Neuronal stem cell (in vitro differentiated cells): Measurements from ENCODE around the gene DNAJC24.

Experiments used
- DNase-seq: peaks from one replicate; pipeline ENCODE4 v3.0.0-alpha.2; 2013; ENCODE audit warnings: low spot score
- H2AFZ ChIP-seq: one replicate; pipeline ENCODE4 v1.6.1; 2013; ENCODE audit warnings: mild to moderate bottlenecking, low read length, inconsistent platforms
- H2AK5ac ChIP-seq: 2 replicates; pipeline ENCODE4 v1.6.1; 2013; ENCODE audit warnings: low read depth, mild to moderate bottlenecking, inconsistent platforms, low read length, moderate library complexity, mixed read lengths
- H2BK120ac ChIP-seq: 2 replicates; pipeline ENCODE4 v1.6.1; 2013; ENCODE audit warnings: low read depth, mild to moderate bottlenecking, inconsistent platforms, low read length, moderate library complexity, mixed read lengths
- H2BK12ac ChIP-seq: one replicate; pipeline ENCODE4 v1.6.1; 2013; ENCODE audit warnings: low read length, inconsistent platforms
- H2BK15ac ChIP-seq: 2 replicates; pipeline ENCODE4 v1.6.1; 2013; ENCODE audit warnings: mild to moderate bottlenecking, low read length, inconsistent platforms, mixed read lengths
- H2BK5ac ChIP-seq: one replicate; pipeline ENCODE4 v1.6.1; 2013; ENCODE audit warnings: inconsistent platforms, mild to moderate bottlenecking, low read length, moderate library complexity
- H3K14ac ChIP-seq: one replicate; pipeline ENCODE4 v1.6.1; 2013; ENCODE audit warnings: low read length, inconsistent platforms
- H3K18ac ChIP-seq: 2 replicates; pipeline ENCODE4 v1.6.1; 2013; ENCODE audit warnings: low read length, inconsistent platforms
- H3K23ac ChIP-seq: 2 replicates; pipeline ENCODE4 v1.6.1; 2013; ENCODE audit warnings: low read depth, mild to moderate bottlenecking, mixed read lengths, low read length, inconsistent platforms; ENCODE audit not compliant: poor library complexity
- H3K27ac ChIP-seq: replicated peaks from 3 replicates; pipeline ENCODE4 v1.5.1; 2013; ENCODE audit warnings: low read length, inconsistent platforms
- H3K27me3 ChIP-seq, 3 experiments: 2 replicates each; pipeline ENCODE4 v1.6.1; 2013; ENCODE audit warnings: low read length in 3 of 3, mild to moderate bottlenecking in 2 of 3, inconsistent platforms in 1 of 3, low read depth in 1 of 3, mixed read lengths in 1 of 3, moderate library complexity in 1 of 3; ENCODE audit not compliant: control insufficient read depth in 3 of 3, insufficient read depth in 3 of 3
- H3K36me3 ChIP-seq, 2 donors: replicated peaks in 1 of 2; 2 replicates each; pipeline ENCODE4 v1.6.1; 2013; ENCODE audit warnings: low read length in 2 of 2; ENCODE audit not compliant: control insufficient read depth in 2 of 2, insufficient read depth in 2 of 2
- H3K4ac ChIP-seq: 2 replicates; pipeline ENCODE4 v1.6.1; 2013; ENCODE audit warnings: inconsistent platforms, mild to moderate bottlenecking, low read length, moderate library complexity
- H3K4me1 ChIP-seq, 2 donors: 1 replicate in 1 of 2; 2 replicates in 1 of 2; pipeline ENCODE4 v1.6.1; 2013; ENCODE audit warnings: low read length in 2 of 2, low read depth in 1 of 2; ENCODE audit not compliant: control insufficient read depth in 2 of 2, insufficient read depth in 1 of 2
- H3K4me2 ChIP-seq: one replicate; pipeline ENCODE4 v1.6.1; 2013; ENCODE audit warnings: mild to moderate bottlenecking, low read length, inconsistent platforms; ENCODE audit not compliant: insufficient read depth, poor library complexity, severe bottlenecking
- H3K4me3 ChIP-seq, 2 donors: 2 replicates each; pipeline ENCODE4 v1.5.1; 2013; ENCODE audit warnings: low read length in 2 of 2, mild to moderate bottlenecking in 2 of 2, inconsistent platforms in 1 of 2, moderate library complexity in 1 of 2
- H3K79me1 ChIP-seq: one replicate; pipeline ENCODE4 v1.6.1; 2013; ENCODE audit warnings: low read depth, mild to moderate bottlenecking, inconsistent platforms, low read length, moderate library complexity
- H3K9ac ChIP-seq: one replicate; pipeline ENCODE4 v1.6.1; 2013; ENCODE audit warnings: mild to moderate bottlenecking, low read depth, low read length, inconsistent platforms; ENCODE audit not compliant: poor library complexity
- H3K9me3 ChIP-seq, 2 donors: replicated peaks in 1 of 2; 2 replicates each; pipeline versions ENCODE3 to v1.6.1; 2013; ENCODE audit warnings: low read length in 2 of 2, mild to moderate bottlenecking in 2 of 2, inconsistent platforms in 1 of 2, low read depth in 1 of 2, mixed read lengths in 1 of 2, moderate library complexity in 1 of 2; ENCODE audit not compliant: control insufficient read depth in 2 of 2, insufficient read depth in 1 of 2
- H4K8ac ChIP-seq: one replicate; pipeline ENCODE4 v1.6.1; 2013; ENCODE audit warnings: low read depth, mild to moderate bottlenecking, inconsistent platforms, low read length, moderate library complexity
- H4K91ac ChIP-seq: one replicate; pipeline ENCODE4 v1.6.1; 2013; ENCODE audit warnings: low read length, low read depth, mild to moderate bottlenecking, inconsistent platforms; ENCODE audit not compliant: poor library complexity
- WGBS, 2 donors: extraction: QIAGEN DNeasy Blood & Tissue Kit; methylation state at CpG; one replicate each; pipeline ENCODE4 v1.1.7; 2013; ENCODE audit warnings: missing lambda C conversion rate in 2 of 2, mixed read lengths in 1 of 2; ENCODE audit not compliant: insufficient read length in 2 of 2, insufficient replicate concordance in 1 of 2; ENCODE audit errors: extremely low coverage in 2 of 2; 5-methylcytosine and 5-hydroxymethylcytosine counted together

Gene DNAJC24

GRCh38 chr11:31412946-31413345 is 43.3 kb downstream of the DNAJC24 start:
- H2AFZ ChIP-seq: no peak overlapping the region
- no peak overlapping the region for H3K18ac ChIP-seq
- no CpG with 5 or more reads among the region's 2 CpGs for WGBS, 2 donors
- no peak overlapping the region for H4K8ac ChIP-seq
- no peak overlapping the region for H3K27ac ChIP-seq
- DNase-seq: no peak
- no peak overlapping the region for H3K14ac ChIP-seq
- no peak overlapping the region for H2BK120ac ChIP-seq
- no peak overlapping the region for H2BK15ac ChIP-seq
- no peak overlapping the region for H3K4me2 ChIP-seq
- H2BK5ac ChIP-seq: no peak overlapping the region
- peaks cover 2 to 11% of the 10 kb centered on the region in 2 donors for H3K4me1 ChIP-seq
- no peak overlapping the region for H3K4me3 ChIP-seq
- no peak overlapping the region for H2AK5ac ChIP-seq
- no peaks in the 10 kb centered on the region for H3K27me3 ChIP-seq
- no peak overlapping the region for H4K91ac ChIP-seq
- H3K36me3 ChIP-seq: peaks cover 2 to 13% of the 10 kb centered on the region in 2 donors
- H3K9ac ChIP-seq: no peak overlapping the region
- H3K79me1 ChIP-seq: no peaks in the 10 kb centered on the region
- no peak overlapping the region for H2BK12ac ChIP-seq
- H3K9me3 ChIP-seq: peaks cover 4 to 10% of the 10 kb centered on the region in 2 donors
- H3K23ac ChIP-seq: no peak overlapping the region
- no peak overlapping the region for H3K4ac ChIP-seq

GRCh38 chr11:31414338-31414737 is 44.7 kb downstream of the DNAJC24 start:
- Histone ChIP-seq H3K79me1 (no peaks in the 10 kb centered on the region), H3K27me3 (no peaks in the 10 kb centered on the region), H2AFZ (no peak overlapping the region), H4K8ac (no peak overlapping the region), H2AK5ac (no peak overlapping the region), H3K27ac (no peak overlapping the region), H3K4ac (no peak overlapping the region), H3K14ac (no peak overlapping the region), H2BK120ac (no peak overlapping the region), H2BK12ac (no peak overlapping the region), H3K18ac (no peak overlapping the region), H3K4me3 (no peak overlapping the region), H3K4me1 (peaks cover 2 to 13% of the 10 kb centered on the region in 2 donors), H4K91ac (no peak overlapping the region), H2BK5ac (no peak overlapping the region), H3K36me3 (peaks cover 2 to 13% of the 10 kb centered on the region in 2 donors), H3K9me3 (peaks cover 4 to 10% of the 10 kb centered on the region in 2 donors), H3K9ac (no peak overlapping the region), H3K23ac (no peak overlapping the region), H2BK15ac (no peak overlapping the region), H3K4me2 (no peak overlapping the region)
- 100% methylated on average over 1 of the region's 3 CpGs; no CpG with 5 or more reads in 1 of the 2 donors for WGBS, 2 donors
- no peak for DNase-seq

GRCh38 chr11:31415435-31415834 is 45.8 kb downstream of the DNAJC24 start:
- Histone ChIP-seq H2AFZ (no peak overlapping the region), H2AK5ac (no peak overlapping the region), H3K4me3 (no peak overlapping the region), H3K23ac (no peak overlapping the region), H3K36me3 (peaks cover 2 to 13% of the 10 kb centered on the region in 2 donors), H3K27me3 (no peaks in the 10 kb centered on the region), H4K91ac (no peak overlapping the region), H2BK15ac (no peak overlapping the region), H3K79me1 (no peaks in the 10 kb centered on the region), H3K18ac (peak overlapping the region; percentile 48), H4K8ac (no peak overlapping the region), H3K27ac (no peak overlapping the region), H2BK5ac (no peak overlapping the region), H2BK120ac (no peak overlapping the region), H3K14ac (peak overlapping the region; percentile 47), H3K4ac (no peak overlapping the region), H3K9me3 (peaks cover 4 to 8% of the 10 kb centered on the region in 2 donors), H2BK12ac (no peak overlapping the region), H3K4me1 (peaks cover 2 to 18% of the 10 kb centered on the region in 2 donors), H3K9ac (no peak overlapping the region), H3K4me2 (no peak overlapping the region)
- WGBS, 2 donors: no CpG with 5 or more reads among the region's 4 CpGs
- no peak for DNase-seq

DNA sequence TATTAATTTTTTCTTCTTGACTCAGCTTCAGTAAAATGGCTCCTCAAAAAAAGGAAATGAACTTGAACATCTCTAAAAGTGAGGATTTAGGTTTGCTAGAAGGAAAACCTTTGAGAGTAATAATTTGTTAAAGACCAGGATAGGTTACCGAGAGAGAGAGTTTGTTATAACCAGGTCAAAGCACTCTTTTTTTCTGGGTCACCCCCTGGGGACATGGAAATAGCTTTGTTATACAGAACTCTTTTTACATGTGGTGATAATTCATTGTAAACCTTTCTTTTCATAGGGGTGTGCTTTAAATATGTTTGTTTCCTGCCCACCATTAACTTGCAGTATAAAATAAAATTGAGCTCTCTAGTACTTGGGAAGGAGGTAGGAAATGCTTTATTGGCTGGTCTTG is 47.7 kb downstream of the DNAJC24 start:
- no peak overlapping the region for H2BK15ac ChIP-seq
- no peak overlapping the region for H2AFZ ChIP-seq
- no peak overlapping the region for H4K8ac ChIP-seq
- peaks cover 0 to 13% of the 10 kb centered on the region in 2 donors for H3K36me3 ChIP-seq
- H3K4ac ChIP-seq: no peak overlapping the region
- no peaks in the 10 kb centered on the region for H3K27me3 ChIP-seq
- H3K23ac ChIP-seq: no peak overlapping the region
- H3K79me1 ChIP-seq: no peaks in the 10 kb centered on the region
- H3K18ac ChIP-seq: no peak overlapping the region
- no peak overlapping the region for H2BK120ac ChIP-seq
- WGBS, 2 donors: no CpG with 5 or more reads among the region's 1 CpG
- H3K9ac ChIP-seq: no peak overlapping the region
- H3K4me1 ChIP-seq: peaks cover 14 to 22% of the 10 kb centered on the region in 2 donors
- H3K9me3 ChIP-seq: no peaks in the 10 kb centered on the region
- H4K91ac ChIP-seq: no peak overlapping the region
- no peak overlapping the region for H3K27ac ChIP-seq
- no peak overlapping the region for H3K14ac ChIP-seq
- no peak overlapping the region for H2BK12ac ChIP-seq
- H2AK5ac ChIP-seq: no peak overlapping the region
- H3K4me3 ChIP-seq: no peak overlapping the region
- no peak for DNase-seq
- H3K4me2 ChIP-seq: no peak overlapping the region
- no peak overlapping the region for H2BK5ac ChIP-seq
